GM18502 (cell line): ENCODE data around the gene ABCA10.

ENCODE experiments used
- ATAC-seq: cut with Tn5 transposase; IDR thresholded peaks from one replicate; pipeline ENCODE4 v1.9.1; 2021; ENCODE audit warnings: mild to moderate bottlenecking; ENCODE audit not compliant: unreplicated experiment, poor library complexity

ABCA10 gene

DNA sequence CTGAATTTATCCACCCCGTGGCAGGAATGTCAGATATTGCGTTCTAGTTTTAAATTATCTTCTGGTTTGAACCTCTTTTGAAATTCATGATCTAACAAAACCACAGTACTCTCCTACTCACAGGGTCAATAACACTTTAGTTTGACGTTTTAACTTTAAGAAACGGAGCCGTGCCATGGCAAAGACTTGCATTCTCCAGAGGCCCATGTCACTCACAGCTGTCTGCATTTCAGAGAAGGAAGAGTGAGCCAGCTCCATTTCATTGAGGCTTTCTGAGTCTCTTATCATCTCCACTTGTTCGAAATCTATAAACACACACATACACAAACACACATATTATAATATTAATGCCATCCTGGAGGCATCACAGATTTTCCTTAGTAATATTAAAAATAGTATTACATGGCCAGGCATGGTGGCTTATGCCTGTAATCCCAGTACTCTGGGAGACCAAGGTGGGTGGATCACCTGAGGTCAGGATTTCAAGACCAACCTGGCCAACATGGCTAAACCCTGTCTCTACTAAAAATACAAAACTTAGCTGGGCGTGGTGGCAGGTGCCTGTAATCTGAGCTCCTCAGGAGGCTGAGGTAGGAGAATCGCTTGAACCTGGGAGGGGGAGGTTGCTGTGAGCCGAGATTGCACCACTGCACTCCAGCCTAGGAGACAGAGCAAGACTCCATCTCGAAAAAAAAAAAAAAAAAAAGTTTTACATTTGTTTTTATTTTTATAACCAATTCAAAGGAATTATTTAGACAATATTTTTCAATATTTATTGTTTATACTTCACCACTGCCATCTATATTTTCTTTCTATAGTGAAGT, 122.5 kb downstream of the ABCA10 start:
- ATAC-seq: no peak

DNA sequence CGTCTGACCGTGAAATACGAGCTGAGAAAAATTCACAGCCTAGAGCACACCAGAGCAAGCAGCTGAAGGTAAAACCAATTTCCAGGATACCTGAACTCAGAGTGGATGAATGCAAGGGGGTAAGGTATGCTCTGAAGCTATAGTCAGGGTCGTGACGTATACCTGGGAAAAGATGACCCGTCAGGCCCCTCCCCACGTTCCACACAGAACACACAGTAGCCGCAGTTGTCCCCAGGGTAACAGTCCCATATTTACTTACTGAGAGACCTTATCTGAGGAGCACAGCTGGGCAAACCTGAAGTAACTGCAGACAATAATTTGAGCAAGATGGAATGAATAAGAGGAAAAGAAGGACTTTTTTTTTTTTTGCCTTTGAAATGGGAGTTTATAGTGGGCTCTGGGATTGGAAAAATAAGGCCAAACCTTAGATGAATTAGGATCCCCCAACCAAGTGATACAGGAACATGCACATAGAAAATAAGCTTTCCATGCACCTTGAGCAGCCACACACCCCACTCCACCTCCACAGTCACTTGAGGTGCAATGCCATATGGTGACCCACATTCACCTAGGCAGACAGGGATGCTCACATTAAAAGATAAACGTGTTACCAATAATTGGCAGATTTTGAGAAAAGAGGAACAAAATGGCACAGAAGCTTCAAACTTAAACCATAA, 124.9 kb downstream of the ABCA10 start:
- no peak for ATAC-seq

DNA sequence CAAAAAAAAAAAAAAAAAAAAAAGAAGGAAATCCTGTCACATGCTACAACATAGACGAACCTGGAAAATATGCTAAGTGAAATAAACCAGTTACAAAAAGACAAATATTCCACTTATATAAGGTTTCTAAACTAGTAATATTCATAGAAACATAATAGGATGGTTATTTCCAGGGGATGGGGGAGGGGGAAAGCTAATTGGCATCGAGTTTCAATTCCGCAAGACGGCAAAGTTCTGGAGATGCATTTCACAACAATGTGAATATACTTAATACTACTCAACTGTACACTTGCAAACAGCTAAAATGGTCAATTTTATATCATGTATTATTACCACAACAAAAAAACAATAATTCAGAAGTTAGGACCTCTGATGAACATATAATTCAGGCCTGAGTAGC, 130.0 kb downstream of the ABCA10 start:
- no peak for ATAC-seq
